Effector memory CD4-positive, alpha-beta T cell (primary cell): ENCODE results near the gene ASCC1.
A peak's percentile ranks its signal among the peaks of the same experiment; 100 is the strongest.

ENCODE experiments used
- DNase-seq, 3 donors: peaks; one replicate each; pipeline ENCODE4 v3.0.0-alpha.2; 2020
- H3K27ac ChIP-seq: 2 replicates; pipeline ENCODE4 v1.7.0; 2013; ENCODE audit warnings: mild to moderate bottlenecking, low read length, moderate library complexity; ENCODE audit not compliant: insufficient read depth, poor library complexity, severe bottlenecking
- H3K27me3 ChIP-seq: replicated peaks from 2 replicates; pipeline ENCODE4 v1.7.0; 2013; ENCODE audit warnings: mild to moderate bottlenecking, low read length; ENCODE audit not compliant: insufficient read depth, control insufficient read depth, poor library complexity, severe bottlenecking
- H3K36me3 ChIP-seq: 2 replicates; pipeline ENCODE4 v1.7.0; 2013; ENCODE audit warnings: mild to moderate bottlenecking, low read length, moderate library complexity; ENCODE audit not compliant: control insufficient read depth, insufficient read depth
- H3K4me1 ChIP-seq: 2 replicates; pipeline ENCODE4 v1.7.0; 2013; ENCODE audit warnings: low read length, mild to moderate bottlenecking; ENCODE audit not compliant: control insufficient read depth, insufficient read depth, poor library complexity, severe bottlenecking
- H3K4me3 ChIP-seq: 2 replicates; pipeline ENCODE4 v1.7.0; 2013; ENCODE audit warnings: low read length, low read depth, mild to moderate bottlenecking; ENCODE audit not compliant: insufficient read depth, poor library complexity, severe bottlenecking
- H3K9me3 ChIP-seq: 2 replicates; pipeline ENCODE4 v1.7.0; 2013; ENCODE audit warnings: mild to moderate bottlenecking, low read length, moderate library complexity; ENCODE audit not compliant: control insufficient read depth

Gene ASCC1

DNA sequence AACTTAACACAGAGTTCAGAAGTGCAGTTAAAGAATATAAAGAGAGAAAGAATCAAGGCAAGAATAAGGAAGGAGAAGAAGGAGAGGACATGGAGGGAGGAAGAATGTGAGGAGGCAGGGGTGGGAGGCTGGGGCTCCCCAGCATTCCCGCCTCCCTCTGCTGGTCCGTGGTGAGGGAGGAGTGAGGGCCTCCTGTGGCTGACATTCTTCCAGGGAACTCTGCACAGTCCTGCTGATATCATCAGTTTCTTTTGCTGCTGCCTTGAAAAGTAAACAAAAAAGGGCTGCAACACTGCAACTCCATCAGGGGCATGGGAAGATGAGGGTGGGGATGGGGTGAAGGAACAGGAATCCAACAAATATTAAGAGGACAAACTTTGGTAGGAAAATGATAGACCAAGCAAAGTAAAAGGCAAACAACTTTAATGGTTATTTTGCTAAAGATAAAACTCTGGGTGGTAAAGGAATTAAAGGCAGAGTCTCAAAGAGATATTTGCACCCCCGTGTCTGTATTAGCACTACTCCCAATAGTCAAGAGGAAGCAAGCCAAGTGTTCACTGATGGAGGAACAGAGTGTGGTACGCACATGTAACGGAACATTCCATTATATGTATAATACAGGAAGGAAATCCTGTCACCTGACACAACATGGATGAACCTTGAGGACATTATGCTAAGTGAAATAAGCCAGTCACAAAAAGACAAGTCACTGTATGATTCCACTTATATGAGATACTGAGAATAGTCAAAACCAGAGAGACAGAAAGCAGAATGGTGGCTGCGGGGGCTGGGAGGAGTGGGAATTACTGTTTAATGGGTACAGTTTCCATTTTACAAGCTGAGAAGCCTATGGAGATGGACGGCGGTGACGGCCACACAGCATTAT is 119.7 kb downstream of the ASCC1 start:
- Histone ChIP-seq H3K4me3 (no peak overlapping the region), H3K36me3 (no peaks in the 10 kb centered on the region), H3K4me1 (no peaks in the 10 kb centered on the region), H3K27me3 (no peaks in the 10 kb centered on the region), H3K9me3 (no peaks in the 10 kb centered on the region), H3K27ac (no peak overlapping the region)
- no peak for DNase-seq

DNA sequence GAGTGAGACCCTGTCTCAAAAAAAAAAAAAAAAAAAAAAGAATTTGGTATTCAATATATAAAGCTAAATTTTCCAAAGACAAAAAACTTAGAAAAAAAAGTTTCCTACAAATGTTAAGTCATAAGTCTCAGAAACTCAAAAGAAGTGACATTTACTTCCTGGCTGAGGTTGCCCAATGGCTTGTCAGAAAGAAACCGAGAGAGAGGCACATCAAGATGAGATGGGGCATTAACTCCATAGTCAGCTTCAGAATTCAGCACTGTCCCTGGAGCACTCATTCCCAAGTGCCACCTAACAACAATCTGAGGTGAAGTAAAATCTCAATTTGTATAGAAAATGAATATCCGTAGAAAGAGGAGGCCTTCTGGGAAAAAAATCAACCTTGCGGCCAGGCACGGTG is 120.9 kb downstream of the ASCC1 start:
- DNase-seq: no peak
- H3K36me3 ChIP-seq: no peaks in the 10 kb centered on the region
- no peaks in the 10 kb centered on the region for H3K9me3 ChIP-seq

DNA sequence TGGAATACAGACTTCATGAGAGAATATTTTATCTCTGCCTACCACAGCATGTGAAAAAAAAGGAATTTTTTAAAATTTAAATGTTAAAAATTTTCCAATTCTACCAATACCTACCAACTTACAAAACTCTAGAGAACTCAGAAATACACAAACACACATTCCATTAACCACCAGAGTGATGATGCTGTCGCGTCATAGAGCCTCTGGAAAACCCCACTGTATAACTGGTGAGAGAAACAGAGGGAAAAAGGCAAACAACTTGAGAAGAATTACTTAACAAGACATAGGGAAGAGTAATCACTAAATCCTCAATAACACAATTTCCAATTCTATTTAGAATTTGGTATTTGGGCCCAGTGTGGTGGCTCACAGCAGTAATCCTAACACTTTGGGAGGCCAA is 121.5 kb downstream of the ASCC1 start:
- DNase-seq: no peak
- H3K9me3 ChIP-seq: no peaks in the 10 kb centered on the region

More for the DNA sequence above, 120.9 kb downstream of the ASCC1 start:
- H3K27ac ChIP-seq: no peak overlapping the region
- peaks cover 3% of the 10 kb centered on the region for H3K4me1 ChIP-seq
- H3K4me3 ChIP-seq: no peak overlapping the region
- no peaks in the 10 kb centered on the region for H3K27me3 ChIP-seq

DNA sequence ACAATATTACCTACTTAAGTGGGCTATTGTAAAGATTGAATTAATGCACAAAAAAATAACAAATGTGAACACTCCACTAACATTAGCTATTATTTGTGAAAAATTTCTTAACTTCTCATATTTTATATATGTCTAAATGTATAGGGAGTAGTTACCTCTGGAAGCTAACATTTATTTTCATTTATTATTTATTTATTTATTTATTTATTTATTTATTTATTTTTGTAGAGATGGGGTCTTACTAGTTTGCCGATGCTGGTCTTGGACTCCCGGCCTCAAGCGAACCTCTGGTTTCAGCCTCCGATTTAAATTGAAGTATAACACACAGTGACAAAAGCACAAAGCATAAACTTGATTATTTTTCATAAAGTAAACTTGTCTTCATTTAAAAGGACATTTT is 122.6 kb downstream of the ASCC1 start:
- Histone ChIP-seq H3K4me3 (no peak overlapping the region), H3K27me3 (no peaks in the 10 kb centered on the region), H3K27ac (no peak overlapping the region), H3K4me1 (peaks cover 17% of the 10 kb centered on the region), H3K36me3 (no peaks in the 10 kb centered on the region), H3K9me3 (no peaks in the 10 kb centered on the region)
- DNase-seq: no peak

More for the DNA sequence above, 121.5 kb downstream of the ASCC1 start:
- no peak overlapping the region for H3K27ac ChIP-seq
- peaks cover 9% of the 10 kb centered on the region for H3K4me1 ChIP-seq
- no peak overlapping the region for H3K4me3 ChIP-seq
- H3K27me3 ChIP-seq: no peaks in the 10 kb centered on the region
- no peaks in the 10 kb centered on the region for H3K36me3 ChIP-seq

DNA sequence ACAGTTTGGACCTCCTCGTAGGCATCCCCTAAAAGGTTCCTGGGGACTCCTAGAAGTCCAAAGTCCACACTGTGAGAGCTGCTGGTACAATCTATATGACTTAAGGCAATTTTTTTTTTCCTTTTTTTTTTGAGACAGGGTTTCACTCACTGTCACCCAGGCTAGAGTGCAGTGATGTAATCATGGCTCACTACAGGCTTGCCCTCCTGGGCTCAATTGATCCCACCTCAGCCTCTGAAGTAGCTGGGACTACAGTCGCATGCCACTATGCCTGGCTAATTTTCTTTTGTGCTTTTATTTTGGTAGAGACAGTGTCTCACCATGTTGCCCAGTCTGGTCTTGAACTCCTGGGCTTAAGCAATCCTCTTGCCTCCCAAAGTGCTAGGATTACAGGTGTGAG is 123.1 kb downstream of the ASCC1 start:
- Histone ChIP-seq H3K4me1 (peaks cover 17% of the 10 kb centered on the region), H3K27ac (no peak overlapping the region), H3K36me3 (peaks cover 3% of the 10 kb centered on the region), H3K9me3 (no peaks in the 10 kb centered on the region), H3K27me3 (no peaks in the 10 kb centered on the region), H3K4me3 (no peak overlapping the region)
- no peak for DNase-seq

DNA sequence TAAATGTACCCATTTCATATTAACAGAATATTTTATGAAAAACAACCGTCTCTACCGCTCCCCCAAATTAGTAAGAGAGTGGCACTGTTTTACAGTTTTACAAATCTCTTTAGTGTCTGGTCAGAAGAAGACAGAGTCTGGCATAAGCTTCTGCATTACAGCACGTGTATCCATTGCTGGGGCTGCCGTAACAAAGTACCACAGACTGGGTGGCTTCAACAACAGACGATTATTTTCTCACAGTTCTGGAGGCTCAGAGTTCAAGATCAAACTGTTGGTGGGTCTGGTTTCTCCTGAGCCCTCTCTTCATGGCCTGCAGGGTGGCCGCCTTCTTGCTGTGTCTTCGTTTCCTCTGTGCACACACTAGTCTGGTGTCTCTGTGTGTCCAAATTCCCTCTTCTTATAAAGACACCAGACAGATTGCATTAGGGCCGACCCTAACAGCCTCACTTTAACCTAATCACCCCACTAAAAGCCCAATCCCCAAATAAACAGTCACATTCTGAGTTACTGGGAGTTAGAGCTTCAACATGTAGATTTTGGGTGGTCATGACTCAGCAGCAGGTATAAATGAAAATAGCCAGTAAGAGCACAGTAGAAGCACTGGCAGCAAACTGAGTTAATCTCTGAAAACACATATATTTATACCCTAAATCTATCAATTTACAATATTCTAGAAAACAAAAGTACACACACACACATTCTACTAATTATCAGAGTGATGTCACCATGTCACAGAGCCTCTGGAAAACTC is 123.7 kb downstream of the ASCC1 start:
- Histone ChIP-seq H3K27ac (no peak overlapping the region), H3K36me3 (peaks cover 8% of the 10 kb centered on the region), H3K9me3 (no peaks in the 10 kb centered on the region), H3K4me1 (peaks cover 17% of the 10 kb centered on the region), H3K27me3 (no peaks in the 10 kb centered on the region), H3K4me3 (no peak overlapping the region)
- no peak for DNase-seq

DNA sequence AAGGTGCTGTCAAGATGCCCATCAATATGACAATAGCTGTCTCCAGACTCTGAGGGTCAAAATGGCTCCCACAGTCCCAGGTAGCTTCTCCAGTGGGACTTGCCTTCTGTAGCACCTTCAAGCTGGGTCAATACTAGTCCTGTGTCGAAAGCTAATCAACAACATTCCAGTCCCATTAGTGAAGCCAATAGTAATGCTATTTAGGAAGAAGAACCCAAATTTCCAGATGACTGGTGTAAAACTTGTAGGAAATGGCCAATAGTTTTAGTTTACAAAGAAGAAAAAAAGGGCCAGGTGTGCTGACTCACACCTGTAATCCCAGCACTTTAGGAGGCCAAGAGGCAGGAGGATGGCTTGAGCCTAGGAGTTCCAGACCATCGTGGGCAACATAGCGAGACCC is 125.8 kb downstream of the ASCC1 start:
- Histone ChIP-seq H3K9me3 (no peaks in the 10 kb centered on the region), H3K36me3 (peaks cover 21% of the 10 kb centered on the region), H3K4me3 (no peak overlapping the region), H3K27ac (peak overlapping the region; percentile 93), H3K27me3 (no peaks in the 10 kb centered on the region), H3K4me1 (peaks cover 25% of the 10 kb centered on the region)
- no peak for DNase-seq

DNA sequence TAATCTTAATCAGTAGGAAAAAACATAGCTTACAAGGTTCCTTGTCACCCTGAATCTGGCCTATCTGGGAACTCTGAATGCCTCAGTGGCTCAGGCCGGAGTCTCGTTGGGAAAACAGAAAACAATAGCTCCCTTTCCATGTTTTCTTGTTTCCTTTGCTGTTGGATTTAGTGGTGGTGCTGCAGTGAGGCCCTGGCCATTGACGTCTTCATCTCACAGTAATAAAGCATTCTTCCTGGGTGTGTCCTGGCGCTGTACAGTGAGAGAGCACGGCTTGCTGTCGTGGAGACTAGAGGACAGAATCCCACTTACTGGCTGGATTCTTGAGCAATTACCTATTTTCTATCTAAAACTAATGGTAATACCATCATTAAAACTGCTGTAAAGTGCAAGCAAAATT is 126.5 kb downstream of the ASCC1 start:
- peak overlapping the region; percentile 99 for H3K4me3 ChIP-seq
- H3K27me3 ChIP-seq: no peaks in the 10 kb centered on the region
- DNase-seq: no peak
- peak overlapping the region; percentile 93 for H3K27ac ChIP-seq
- peaks cover 32% of the 10 kb centered on the region for H3K4me1 ChIP-seq
- H3K9me3 ChIP-seq: no peaks in the 10 kb centered on the region
- peaks cover 26% of the 10 kb centered on the region for H3K36me3 ChIP-seq

DNA sequence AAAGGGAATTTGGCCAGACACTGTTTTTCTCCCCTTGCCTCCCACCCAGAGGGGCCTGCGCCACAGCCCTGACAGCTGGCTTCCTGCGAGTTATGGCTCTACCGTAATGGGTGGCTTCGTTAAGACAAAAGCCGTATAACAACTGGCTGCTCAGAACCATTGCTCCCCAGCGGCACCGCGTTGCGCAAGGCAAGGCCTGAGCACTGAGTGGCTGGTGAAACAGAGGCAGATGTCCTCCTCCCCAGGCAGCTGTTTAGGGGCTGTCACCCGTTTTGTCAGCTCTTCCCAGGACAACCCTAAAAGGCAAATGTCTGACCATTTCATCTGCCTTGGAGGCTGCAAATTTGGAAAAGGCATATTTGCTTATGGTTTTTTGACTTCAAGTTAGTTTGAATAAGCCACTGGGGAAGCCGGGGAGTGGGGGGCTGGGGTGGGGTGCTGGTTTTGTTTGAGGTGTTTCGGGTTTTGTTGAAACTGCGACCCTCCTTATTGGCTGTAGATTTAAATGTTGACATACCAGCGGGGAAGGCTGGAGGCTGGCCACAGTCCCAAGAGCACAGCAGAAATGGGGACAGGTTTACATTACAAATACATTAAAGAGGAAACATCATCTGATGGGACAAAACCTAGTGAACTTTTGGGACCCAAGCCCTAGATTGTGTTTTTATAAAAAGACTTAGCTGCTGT is 127.0 kb downstream of the ASCC1 start:
- H3K4me1 ChIP-seq: peaks cover 38% of the 10 kb centered on the region
- peak; percentile 29 to 60 (median 38) for DNase-seq
- no peaks in the 10 kb centered on the region for H3K27me3 ChIP-seq
- H3K4me3 ChIP-seq: peak overlapping the region; percentile 99
- H3K27ac ChIP-seq: peak overlapping the region; percentile 93
- H3K36me3 ChIP-seq: peaks cover 31% of the 10 kb centered on the region
- H3K9me3 ChIP-seq: no peaks in the 10 kb centered on the region
